ES-I3 (cell line): ENCODE data around the gene FRMPD1.

Source experiments
- H3K36me3 ChIP-seq: 2 replicates; pipeline ENCODE4 v1.6.1; 2013; ENCODE audit warnings: mild to moderate bottlenecking, low read length, control low read depth, moderate library complexity; ENCODE audit not compliant: insufficient read depth
- H3K4me1 ChIP-seq: 2 replicates; pipeline ENCODE4 v1.6.1; 2013; ENCODE audit warnings: mild to moderate bottlenecking, control low read depth, low read length; ENCODE audit not compliant: insufficient read depth
- H3K9ac ChIP-seq: 2 replicates; pipeline ENCODE4 v1.6.1; 2013; ENCODE audit warnings: low read depth, mild to moderate bottlenecking, low read length, moderate library complexity
- H3K9me3 ChIP-seq: 2 replicates; pipeline ENCODE4 v1.6.1; 2013; ENCODE audit warnings: mild to moderate bottlenecking, low read length, moderate library complexity; ENCODE audit not compliant: control insufficient read depth, insufficient read depth

The FRMPD1 gene

GRCh38 chr9:37622462-37622861 lies 28.3 kb upstream of the FRMPD1 start:
- H3K4me1 ChIP-seq, result peaks cover 15% of the 10 kb centered on the region; the same call in 1 of the 2 replicates
- H3K9me3 ChIP-seq, result no peaks in the 10 kb centered on the region

GRCh38 chr9:37623267-37623666 lies 27.5 kb upstream of the FRMPD1 start:
- Histone ChIP-seq H3K9me3 (no peaks in the 10 kb centered on the region), H3K4me1 (peaks cover 15% of the 10 kb centered on the region; the same call in 1 of the 2 replicates), H3K36me3 (no peaks in the 10 kb centered on the region), H3K9ac (no peak overlapping the region)

More at GRCh38 chr9:37622462-37622861, 28.3 kb upstream of the FRMPD1 start:
- no peaks in the 10 kb centered on the region for H3K36me3 ChIP-seq
- H3K9ac ChIP-seq, result no peak overlapping the region

GRCh38 chr9:37624073-37624472 lies 26.7 kb upstream of the FRMPD1 start:
- Histone ChIP-seq H3K9ac (no peak overlapping the region), H3K36me3 (no peaks in the 10 kb centered on the region), H3K4me1 (peaks cover 15% of the 10 kb centered on the region; the same call in 1 of the 2 replicates), H3K9me3 (no peaks in the 10 kb centered on the region)

- H3K9me3 ChIP-seq, result no peaks in the 10 kb centered on the region
- peaks cover 15% of the 10 kb centered on the region; the same call in 1 of the 2 replicates for H3K4me1 ChIP-seq
- no peak overlapping the region for H3K9ac ChIP-seq
- H3K36me3 ChIP-seq, result no peaks in the 10 kb centered on the region
Measured at GRCh38 chr9:37625036-37625757, 25.6 kb upstream of the FRMPD1 start.

- Histone ChIP-seq H3K36me3 (no peaks in the 10 kb centered on the region), H3K9me3 (no peaks in the 10 kb centered on the region), H3K4me1 (peaks cover 15% of the 10 kb centered on the region; the same call in 1 of the 2 replicates), H3K9ac (no peak overlapping the region)
Measured at GRCh38 chr9:37625758-37626147, 25.0 kb upstream of the FRMPD1 start.

- Histone ChIP-seq H3K9ac (no peak overlapping the region), H3K9me3 (no peaks in the 10 kb centered on the region), H3K4me1 (peaks cover 10% of the 10 kb centered on the region; the same call in 1 of the 2 replicates), H3K36me3 (no peaks in the 10 kb centered on the region)
Measured at GRCh38 chr9:37626708-37627292, 24.0 kb upstream of the FRMPD1 start.

GRCh38 chr9:37632479-37632878 lies 18.3 kb upstream of the FRMPD1 start:
- H3K4me1 ChIP-seq, result no peaks in the 10 kb centered on the region

GRCh38 chr9:37635808-37636207 lies 14.9 kb upstream of the FRMPD1 start:
- H3K9me3 ChIP-seq, result no peaks in the 10 kb centered on the region

More at GRCh38 chr9:37632479-37632878, 18.3 kb upstream of the FRMPD1 start:
- H3K36me3 ChIP-seq, result no peaks in the 10 kb centered on the region
- no peaks in the 10 kb centered on the region for H3K9me3 ChIP-seq
- H3K9ac ChIP-seq, result no peak overlapping the region

GRCh38 chr9:37636511-37637448 lies 14.0 kb upstream of the FRMPD1 start:
- Histone ChIP-seq H3K4me1 (no peaks in the 10 kb centered on the region), H3K9me3 (no peaks in the 10 kb centered on the region), H3K9ac (no peak overlapping the region), H3K36me3 (no peaks in the 10 kb centered on the region)

More at GRCh38 chr9:37635808-37636207, 14.9 kb upstream of the FRMPD1 start:
- H3K4me1 ChIP-seq, result no peaks in the 10 kb centered on the region
- H3K36me3 ChIP-seq, result no peaks in the 10 kb centered on the region
- no peak overlapping the region for H3K9ac ChIP-seq

- Histone ChIP-seq H3K4me1 (no peaks in the 10 kb centered on the region), H3K36me3 (no peaks in the 10 kb centered on the region), H3K9me3 (no peaks in the 10 kb centered on the region), H3K9ac (no peak overlapping the region)
Measured at GRCh38 chr9:37639109-37639762, 11.5 kb upstream of the FRMPD1 start.

- H3K9me3 ChIP-seq, result no peaks in the 10 kb centered on the region
- H3K9ac ChIP-seq, result no peak overlapping the region
- H3K4me1 ChIP-seq, result no peaks in the 10 kb centered on the region
- no peaks in the 10 kb centered on the region for H3K36me3 ChIP-seq
Measured at GRCh38 chr9:37639841-37640240, 10.9 kb upstream of the FRMPD1 start.

- Histone ChIP-seq H3K4me1 (no peaks in the 10 kb centered on the region), H3K9me3 (no peaks in the 10 kb centered on the region), H3K36me3 (no peaks in the 10 kb centered on the region), H3K9ac (no peak overlapping the region)
Measured at GRCh38 chr9:37640246-37640645, 10.5 kb upstream of the FRMPD1 start.

- Histone ChIP-seq H3K36me3 (no peaks in the 10 kb centered on the region), H3K4me1 (no peaks in the 10 kb centered on the region), H3K9ac (no peak overlapping the region), H3K9me3 (no peaks in the 10 kb centered on the region)
Measured at GRCh38 chr9:37641331-37641730, 9.4 kb upstream of the FRMPD1 start.

- H3K9me3 ChIP-seq, result no peaks in the 10 kb centered on the region
- H3K36me3 ChIP-seq, result no peaks in the 10 kb centered on the region
- H3K9ac ChIP-seq, result no peak overlapping the region
- H3K4me1 ChIP-seq, result no peaks in the 10 kb centered on the region
Measured at GRCh38 chr9:37643214-37643613, 7.5 kb upstream of the FRMPD1 start.
